ENCODE measurements around the gene SLC6A11.

Gene SLC6A11

DNA sequence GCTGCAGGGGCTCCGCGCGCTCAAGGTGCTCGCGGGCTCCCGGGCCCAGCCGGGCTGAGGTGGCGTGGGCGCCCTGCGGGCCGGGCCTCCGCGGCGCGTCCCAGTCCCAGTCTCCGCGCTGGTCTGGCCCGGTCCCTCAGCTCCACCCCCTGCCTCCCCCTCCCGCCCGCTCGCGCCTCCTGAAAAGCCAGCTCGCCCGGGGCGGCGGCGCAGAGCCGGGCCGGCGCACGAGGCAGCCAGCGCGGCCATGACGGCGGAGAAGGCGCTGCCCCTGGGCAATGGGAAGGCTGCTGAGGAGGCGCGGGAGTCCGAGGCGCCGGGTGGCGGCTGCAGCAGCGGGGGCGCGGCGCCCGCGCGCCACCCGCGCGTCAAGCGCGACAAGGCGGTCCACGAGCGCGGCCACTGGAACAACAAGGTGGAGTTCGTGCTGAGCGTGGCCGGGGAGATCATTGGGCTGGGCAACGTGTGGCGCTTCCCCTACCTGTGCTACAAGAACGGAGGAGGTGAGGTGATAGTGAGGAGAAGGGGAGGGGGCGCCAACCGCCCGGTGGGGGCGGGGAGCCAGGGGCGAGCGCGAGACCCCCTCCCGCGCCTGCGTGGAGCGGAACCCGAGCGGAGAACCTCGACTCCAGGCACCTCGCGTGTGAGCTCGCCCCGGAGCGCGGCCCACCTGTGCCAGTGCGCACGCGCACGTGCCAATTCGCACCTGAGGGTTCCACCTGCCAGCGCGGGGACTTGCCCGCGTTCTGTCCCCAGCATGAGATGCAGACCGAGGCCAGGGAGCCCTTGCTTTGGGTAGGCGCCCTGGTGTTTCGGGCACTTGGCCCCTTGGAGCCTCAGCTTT, at the start of gene SLC6A11:
Gene SLC6A11, plus strand, starts transcription at position 210 of the 844 bp plus-strand sequence. Its CDS starts 38 bp downstream, at position 248.
- DNase-seq: no peak

DNA sequence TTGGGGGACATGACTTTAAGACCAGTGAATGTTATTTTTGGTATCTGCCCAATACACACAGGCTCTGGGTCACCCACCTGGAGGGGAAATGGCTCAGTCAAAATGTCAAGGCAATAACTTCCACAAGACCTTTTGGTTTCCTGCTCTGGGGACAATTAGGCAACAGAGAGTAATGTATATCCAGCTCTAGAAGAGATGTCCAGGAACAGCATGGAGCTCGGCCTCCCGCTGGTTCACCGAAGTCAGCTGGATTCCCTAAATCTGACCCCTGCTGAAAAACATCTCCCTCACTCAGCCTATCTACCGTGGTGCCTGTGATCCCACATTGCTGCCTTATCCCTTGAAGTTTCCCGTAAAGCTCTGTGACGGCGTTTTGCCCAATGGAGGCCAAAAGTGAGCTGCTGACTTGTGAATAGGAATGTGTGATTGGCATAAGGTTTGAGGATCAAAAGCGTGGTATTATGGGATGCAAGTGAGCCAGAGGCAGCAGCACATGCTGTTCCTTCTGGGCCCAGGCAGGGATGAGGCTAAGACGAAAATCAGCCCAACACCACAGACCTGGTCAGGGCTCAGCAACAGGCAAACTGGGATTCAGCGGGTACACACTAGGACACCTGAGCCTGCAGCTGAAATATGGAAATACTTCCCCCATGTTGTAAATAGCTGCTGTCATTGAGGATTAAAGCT, 47.2 kb upstream of the SLC6A11 start:
- DNase-seq: no peak

DNA sequence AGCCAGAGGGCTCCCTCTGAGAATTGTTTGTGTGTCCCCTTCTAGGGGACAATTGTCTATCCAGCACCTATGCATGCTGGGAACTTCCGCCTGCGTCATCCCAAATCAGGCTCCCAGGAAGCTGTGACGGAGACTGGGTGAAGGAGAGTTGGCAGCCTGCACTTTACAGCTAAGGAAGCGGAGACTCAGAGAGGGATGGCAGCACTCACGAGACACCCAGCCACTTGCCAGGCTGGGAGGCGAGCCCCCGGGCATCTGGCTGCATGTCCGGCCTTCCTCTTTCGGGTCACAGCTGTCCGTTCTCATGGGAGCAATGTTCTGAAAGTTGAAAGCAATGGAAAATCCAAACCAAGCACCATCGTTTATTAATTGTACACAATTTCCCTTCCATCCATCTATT, 45.5 kb upstream of the SLC6A11 start:
- no peak for DNase-seq

DNA sequence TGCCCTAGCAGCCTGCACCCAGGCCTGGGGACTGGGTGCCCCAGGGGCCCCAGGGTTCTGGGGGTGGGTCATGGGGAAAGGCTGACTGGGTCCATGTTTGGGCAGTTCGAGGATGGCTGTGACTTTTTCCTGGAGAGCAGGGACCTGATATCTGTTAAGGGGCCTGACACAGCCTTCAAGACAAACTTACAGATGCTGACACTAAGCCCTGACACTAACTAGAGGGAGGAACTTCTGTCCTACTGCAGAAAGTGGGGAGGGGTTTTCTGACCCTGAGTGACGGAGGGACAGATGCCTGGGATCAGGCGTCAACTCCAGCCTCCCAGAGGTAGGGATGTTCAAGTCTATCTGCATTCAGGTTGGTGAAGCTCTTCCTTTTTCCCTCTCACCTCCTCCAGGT, 45.0 kb upstream of the SLC6A11 start:
- no peak for DNase-seq

DNA sequence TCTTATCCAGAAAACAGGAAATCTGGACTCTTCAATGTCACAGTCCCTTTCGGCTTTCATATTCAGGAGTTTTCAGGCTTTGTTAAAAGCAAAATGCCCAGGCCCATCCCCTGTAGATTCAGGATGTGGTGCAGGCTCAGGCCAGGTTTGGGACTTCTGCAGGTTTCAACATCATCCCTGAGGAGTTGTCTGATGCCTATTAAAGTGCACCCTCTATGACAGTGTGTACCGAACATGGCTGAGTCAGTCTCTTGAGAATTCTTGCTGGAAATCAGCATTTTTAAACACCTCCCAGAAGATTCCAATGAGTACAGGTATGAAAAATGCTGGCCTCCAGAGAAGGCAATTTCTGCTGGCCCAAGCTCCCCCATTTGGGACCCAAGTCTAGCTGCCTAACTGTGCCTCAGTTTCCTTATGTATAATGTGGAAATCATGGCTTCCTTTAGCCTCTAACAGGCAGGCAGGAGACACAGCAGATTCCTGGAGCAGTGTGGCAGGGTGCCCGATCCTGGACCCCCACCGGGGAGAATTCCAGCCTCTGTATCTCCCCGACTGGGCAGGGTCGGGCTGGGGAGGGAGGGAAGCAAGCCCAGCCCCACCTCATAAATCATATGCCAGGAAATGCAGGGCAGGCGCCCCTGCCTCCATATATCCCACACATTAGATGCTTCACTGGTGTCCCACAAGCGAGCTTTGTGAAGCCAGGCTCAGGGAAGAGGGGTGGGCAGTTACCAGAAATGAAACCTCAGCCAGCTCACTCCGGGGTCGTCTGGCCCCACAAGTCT, 44.4 kb upstream of the SLC6A11 start:
- DNase-seq: no peak

DNA sequence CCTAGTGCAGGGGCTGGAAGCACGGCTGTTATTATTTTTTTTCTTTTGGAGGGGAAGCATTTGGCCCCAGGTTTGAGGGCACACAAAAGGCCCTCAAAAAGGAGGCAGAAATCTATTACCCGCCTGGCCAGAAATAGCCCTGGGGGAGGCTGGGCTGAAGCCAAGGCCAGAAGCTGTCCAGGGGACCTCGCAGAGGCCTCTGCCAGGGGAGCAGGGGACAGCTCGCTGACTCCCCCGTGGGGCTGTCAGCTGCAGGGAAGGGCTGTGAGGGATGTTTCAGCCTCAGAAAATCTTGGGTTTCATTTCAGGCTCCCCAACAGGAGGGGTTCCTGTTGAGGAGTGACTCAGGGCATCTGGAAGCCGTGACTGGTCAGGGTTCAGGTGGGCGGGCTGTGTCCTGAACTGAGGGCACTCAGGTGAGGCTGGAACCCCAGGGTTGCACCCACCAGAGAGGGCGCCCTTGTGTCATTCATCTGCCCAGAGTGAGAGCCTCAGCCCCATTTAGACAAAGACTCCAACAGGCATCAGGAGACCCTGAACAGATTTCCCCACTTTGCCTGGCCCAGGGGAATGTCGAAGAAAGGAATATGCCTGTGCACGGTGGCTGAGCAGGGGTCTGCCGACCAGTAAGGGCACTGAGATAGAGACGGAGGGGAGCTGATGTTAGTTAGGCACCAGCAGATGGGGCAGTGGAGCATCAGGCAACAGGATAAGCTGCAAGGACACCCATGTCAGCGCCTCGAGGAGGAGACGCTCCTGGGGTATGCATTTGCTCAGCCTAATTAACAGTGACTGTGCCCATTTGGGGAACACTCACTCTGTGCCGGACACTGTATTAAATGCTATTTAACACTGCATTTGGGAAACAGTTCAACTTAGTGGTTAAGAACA, 43.5 kb upstream of the SLC6A11 start:
- no peak for DNase-seq

DNA sequence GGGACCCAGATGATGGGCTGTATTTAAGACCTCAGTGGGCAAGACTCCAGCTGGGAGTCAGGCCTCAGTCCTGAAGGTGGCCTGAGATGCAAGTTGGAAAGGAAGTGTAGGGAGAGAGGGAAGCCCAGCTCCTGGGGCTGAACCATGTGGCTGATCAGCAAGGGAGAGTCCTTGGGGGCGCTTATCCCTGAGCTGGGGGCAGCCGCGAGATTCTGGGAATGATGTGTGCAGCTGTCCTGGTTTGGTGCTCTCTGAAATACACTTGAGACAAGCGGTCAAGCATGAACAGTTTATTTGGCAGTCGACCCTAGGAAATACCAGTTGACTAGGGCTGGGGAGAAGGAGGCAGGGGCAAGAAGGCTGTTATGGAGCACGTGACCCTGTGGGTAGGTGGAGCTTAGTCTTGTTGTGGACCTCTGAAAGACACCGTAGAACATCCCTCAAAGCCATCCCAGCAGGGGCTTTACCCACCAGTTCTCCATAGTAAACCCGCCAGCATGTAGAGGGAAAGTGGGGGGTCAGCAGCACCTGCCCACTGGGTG, 41.8 kb upstream of the SLC6A11 start:
- DNase-seq: no peak

DNA sequence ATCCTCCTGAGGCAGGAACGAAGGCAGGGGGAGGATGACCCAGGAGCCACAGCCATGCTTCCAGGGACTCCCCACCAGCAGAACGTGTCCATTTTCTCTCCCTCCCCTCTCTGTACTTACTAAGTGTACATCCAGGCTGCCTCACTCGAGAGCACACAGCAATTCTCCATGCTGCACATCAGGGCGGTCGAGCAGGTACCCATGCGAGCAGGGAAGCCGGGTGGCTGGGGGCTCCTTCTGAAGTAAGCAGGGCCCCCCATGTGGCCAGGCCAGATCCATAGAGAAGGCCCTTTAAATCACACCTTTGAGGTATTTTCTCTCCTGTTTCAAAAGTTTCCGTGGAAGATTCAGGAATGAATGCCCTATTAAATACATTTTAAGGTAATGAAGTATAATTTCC, 41.2 kb upstream of the SLC6A11 start:
- DNase-seq: no peak

DNA sequence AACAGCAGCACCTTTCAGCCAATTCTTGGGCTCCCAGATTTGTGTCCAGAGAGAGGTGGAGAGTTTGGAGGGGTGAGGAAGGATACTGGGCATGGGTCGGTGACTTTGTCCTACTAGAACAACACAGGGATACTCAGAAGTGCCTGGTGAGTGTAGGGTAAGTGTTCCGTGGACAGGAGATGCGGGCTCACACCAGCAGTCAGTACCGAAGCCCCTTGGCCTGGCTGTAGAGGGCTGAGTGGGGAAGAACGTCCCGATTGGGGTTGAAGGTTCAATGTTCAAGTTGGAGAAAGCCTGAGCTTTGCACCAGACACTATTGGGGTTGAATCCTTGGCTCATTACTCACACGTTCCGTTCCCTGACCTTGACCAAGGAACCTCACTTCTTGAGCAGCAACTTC, 40.8 kb upstream of the SLC6A11 start:
- DNase-seq: no peak

DNA sequence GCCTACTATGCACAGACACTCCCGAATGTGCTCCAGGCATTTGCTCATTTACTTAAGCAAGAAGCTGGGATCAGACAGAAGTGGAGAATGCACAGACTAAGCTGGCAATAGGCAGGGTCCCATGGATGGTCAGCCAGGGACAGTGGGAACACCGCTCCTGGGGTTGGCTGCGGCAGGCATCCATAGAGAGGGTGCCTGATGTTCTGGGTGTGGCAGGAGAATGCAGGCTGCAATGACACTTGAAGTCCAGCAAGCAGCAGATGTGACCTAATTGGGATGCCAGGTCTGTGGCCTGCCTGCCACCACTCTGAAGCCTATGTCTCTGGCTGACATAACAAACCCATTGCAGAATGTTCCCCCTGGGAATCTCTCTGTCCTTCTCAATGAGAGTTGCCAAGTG, 40.2 kb upstream of the SLC6A11 start:
- DNase-seq: no peak

DNA sequence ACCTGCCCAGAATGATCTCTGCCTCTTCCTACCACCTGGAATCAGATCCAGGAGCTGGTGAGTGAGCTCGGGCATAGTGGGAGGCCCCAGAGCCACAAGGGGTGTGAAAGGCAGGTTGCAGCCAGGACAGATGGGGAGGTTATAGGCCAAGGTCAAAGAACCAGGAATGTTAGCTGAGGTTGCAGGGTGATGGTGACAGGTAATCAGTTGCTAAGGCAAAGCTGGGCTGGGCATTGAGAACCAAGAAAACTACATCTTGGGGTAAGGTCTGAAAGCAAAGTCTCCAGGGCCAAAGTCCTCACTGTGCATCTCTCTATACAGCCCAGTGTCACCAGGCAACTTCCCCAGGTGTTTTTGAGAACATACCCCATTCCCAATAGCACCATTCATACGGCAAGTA, 38.4 kb upstream of the SLC6A11 start:
- DNase-seq: no peak

DNA sequence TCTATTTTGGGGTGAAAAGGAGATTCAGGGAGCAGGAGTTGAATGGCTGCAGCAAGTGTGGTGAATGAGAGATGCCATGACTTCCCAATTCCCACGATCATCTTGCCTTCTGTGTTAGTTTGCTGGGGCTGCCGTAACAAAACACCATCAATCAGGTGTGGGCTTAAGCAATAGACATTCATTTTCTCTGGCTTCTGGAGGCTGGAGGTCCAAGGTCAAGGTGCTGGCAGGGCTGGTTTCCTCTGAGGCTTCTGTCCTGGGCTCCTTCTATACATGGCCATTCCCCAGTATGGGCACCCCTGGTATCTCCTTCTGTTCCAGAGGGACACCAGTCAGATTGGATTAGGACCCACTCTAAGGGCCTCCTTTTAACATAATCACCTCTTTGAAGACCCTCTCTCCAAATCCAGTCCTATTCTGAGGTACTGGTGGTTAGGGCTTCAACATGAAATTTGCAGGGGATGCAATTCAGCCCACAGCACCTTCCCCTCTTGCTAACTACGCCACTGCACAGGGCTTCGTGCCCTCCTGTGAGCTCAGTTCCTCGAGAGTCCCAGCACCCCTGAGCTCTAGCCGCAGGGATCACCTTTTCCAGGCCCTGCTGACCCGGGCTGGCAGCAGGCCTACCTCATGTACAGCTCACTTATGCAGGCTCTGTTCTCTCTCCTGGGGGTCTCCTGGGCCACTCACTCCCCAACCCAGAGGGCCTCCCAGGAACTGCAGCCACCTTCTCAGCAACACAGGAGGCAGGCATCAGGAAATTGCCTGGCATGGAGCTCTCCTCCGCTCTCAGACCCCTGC, 37.3 kb upstream of the SLC6A11 start:
- no peak for DNase-seq

DNA sequence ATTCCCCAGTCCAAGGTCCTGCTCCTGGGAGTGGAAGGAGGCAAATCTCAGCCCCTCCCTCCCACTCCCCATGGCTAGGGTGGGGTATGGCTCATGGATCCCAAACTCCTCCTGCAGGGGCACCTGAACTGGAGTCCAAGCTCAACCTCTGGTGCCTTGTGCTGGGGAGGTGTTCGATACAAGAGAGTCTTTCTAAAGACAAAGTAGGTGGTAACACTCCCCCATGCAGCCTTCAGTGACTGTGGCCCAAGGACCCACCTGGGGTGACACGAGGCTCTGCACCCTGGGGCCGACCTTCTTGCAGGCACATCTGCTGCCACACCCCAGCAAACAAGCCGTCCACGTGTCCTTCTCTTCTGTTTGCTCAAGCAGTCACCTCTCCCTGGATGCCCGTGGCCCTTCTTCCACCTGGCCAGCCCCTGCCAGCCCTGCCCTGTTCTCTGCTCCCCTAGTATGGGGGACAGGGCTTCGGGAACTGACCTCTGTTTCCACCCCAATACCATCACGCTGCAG, 36.7 kb upstream of the SLC6A11 start:
- DNase-seq: no peak

DNA sequence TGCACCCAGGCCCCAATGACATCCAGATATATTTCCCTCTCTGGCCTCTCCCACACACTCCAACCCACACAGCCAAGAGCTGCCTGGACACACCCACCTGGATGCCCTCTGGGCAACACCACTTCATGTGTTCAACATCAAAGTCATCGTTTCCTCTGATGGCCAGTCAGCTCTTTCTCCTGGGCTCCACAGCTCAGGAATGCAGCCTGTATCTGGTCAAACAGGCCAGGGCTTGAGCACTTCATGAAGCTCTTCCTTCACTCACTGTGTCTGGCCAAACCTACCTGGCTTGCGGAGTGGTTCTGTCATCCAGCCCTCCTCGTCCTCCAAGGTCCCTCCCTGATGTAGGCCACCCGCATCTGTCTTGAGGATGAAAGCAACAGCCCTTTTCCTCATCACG, 35.8 kb upstream of the SLC6A11 start:
- DNase-seq: no peak

DNA sequence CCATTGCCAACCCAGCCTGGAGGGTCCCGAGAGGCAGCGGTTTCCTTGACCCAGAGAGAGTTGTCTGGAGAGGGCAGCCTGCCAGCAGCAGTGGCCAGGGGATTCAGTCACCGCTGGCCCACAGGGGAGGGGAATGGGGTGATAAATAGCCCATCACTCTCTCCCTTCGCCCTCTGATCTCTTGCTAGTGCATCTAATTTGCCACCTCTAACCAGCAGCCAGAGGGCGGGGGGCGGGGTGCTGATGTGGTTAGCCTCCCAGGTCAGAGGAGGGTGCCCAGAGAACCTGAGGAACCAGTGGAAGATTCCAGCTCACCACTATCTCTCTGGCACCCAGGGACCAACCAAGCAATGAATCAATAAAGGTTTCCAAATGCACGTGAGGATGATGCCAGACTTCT, 35.1 kb upstream of the SLC6A11 start:
- DNase-seq: no peak

DNA sequence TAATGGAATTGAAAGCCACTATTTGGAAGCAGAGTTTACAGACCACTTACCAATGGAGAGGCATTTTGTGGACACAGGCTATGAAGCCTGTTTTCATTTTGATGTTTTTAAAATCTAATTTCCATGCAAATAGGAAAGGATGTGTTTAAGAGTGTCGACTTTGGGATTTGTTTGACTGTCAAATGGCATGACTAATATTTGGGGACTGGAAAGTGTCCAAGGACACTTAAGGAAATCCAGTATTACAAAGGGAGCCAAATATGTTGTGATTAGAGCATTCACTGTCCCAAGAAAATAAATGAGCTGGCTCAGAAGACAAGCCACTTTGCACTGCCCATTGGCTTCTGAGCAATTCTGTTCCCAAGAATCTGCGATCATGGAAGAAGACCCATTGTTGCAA, 34.0 kb upstream of the SLC6A11 start:
- DNase-seq: no peak

DNA sequence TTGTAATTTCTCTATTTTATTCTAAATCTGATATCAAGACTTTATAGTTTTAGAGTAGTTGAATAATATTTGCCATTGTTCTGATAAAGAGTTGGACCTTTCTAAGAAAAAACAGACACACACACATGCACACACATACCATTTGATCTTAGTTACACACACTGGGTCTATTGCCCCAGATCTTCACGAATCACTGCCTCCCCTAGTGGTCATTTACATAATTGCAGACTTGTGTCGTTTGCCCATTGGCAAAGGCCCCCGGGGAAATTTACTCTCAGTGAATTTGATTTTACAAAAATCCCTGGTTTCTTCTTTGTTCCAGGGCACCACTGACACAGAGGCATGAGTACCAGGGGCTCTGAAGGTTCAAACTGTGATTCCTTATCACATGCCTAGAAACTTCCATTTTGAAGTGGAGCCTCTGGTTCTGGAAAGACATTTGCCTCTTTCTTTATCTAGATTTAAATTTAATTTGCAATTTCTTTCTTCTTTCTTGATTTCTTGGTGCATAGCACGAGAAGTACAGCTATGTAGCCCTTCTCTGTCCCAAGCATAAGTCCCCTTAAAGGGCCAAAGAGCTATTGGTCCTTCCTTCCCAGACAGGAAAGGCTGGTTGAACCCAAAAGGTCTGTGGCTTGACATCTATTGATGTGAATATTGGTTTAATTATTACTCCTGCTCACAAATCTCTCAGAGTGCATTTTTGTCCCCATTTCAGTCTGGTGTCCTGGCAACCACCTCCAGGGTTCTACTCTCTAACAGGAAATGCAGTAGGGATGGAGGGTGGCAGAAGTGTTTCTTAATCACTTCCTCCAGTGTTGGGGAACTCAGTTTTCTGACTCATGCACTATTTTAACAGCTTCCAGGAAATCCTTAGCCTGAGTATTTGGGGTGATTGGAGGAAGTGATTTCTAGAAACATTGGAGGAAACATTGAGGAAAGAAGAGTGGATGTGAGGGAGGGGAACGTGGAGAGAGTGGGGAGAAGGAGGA, 32.4 kb upstream of the SLC6A11 start:
- DNase-seq: no peak

DNA sequence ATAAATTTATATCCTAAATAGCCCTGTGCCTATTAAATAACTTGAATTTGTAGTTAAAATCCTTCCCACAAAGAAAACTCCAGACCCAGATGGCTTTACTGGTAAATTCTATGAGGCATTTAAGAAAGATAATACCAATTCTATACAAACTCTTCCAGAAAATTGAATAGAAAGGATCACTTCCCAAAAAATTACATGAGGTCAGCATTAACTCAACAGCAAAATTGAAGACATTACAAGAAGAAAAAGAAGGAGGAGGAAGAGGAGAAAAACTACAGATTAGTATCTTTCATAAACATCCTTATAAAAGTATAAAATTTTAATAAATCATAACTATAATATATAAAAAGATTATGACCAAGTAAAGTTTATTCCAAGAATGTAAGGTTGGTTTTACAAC, 29.4 kb upstream of the SLC6A11 start:
- no peak for DNase-seq

DNA sequence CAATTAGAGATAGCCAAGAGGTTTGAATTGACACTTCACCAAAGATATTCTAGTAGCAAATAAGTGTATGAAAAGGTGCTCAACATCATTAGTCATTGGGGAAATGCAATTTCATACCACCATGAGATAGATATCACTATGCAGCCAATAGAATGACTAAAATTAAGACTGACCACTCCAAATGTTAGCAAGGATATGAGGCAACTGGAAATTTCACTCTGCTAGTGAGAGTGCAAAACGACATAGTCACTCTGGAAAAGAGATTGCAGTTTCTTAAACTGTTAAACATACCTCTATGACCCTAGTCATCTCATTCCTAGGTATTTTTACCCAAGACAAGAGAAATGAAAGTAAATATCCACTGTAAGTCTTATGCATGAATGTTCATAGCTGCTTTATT, 27.6 kb upstream of the SLC6A11 start:
- DNase-seq: no peak

DNA sequence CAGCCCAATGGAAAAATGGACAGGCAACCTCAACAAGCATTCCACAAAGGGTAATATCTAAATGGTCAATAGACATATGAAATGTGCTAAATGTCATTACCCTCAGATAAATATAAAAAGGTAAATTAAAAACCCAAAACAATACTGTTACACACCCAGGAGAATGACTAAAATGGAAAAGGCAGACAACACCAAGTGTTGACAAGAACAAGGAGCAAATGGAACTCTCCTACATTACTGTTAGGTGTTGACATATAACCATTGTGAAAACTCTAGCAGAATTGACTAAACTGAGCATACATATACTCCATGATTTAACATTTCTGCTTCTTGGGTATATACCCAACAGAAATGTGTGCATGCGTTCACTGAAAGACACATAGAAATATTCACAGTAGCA, 25.3 kb upstream of the SLC6A11 start:
- no peak for DNase-seq

All from 8988T (cell line).